ENCODE measurements around the gene CROCC2.

Gene CROCC2

DNA sequence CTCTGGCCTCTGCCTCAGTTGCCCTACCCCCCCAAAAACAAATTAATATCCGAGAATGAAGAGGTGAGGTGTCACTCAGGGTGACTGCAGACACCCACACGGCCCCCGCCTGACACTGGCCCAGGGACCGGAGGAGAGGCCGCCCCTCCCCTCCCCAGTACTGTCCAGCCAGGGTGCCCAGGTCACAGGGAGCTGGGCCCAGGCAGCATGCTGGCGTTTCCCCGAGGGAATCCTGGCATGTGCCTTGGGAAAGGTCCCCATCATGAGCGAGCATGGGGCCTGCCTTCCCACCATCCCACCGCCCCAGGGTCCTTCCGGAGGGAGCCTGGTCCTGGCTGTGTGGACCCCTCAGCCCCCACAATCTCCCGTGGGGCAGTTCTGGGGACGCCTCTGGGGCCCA lies 13.2 kb upstream of the CROCC2 start:
- no peak overlapping the region for H3K27ac ChIP-seq (ENCODE audit: insufficient read depth, low read length, poor library complexity, severe bottlenecking)
- H3K36me3 ChIP-seq (ENCODE audit: control insufficient read depth, insufficient read depth, low read length) = no peaks in the 10 kb centered on the region
- H3K27me3 ChIP-seq (replicated peaks; ENCODE audit: control insufficient read depth, insufficient read depth, low read length, poor library complexity, severe bottlenecking) = no peaks in the 10 kb centered on the region
- H3K9me3 ChIP-seq (ENCODE audit: control insufficient read depth, low read length) = no peaks in the 10 kb centered on the region
- no peak overlapping the region for H3K4me3 ChIP-seq (ENCODE audit: insufficient read depth, low read depth, low read length, poor library complexity, severe bottlenecking)
- no peak for DNase-seq
- no peaks in the 10 kb centered on the region for H3K4me1 ChIP-seq (ENCODE audit: control insufficient read depth, insufficient read depth, low read length, poor library complexity, severe bottlenecking)

DNA sequence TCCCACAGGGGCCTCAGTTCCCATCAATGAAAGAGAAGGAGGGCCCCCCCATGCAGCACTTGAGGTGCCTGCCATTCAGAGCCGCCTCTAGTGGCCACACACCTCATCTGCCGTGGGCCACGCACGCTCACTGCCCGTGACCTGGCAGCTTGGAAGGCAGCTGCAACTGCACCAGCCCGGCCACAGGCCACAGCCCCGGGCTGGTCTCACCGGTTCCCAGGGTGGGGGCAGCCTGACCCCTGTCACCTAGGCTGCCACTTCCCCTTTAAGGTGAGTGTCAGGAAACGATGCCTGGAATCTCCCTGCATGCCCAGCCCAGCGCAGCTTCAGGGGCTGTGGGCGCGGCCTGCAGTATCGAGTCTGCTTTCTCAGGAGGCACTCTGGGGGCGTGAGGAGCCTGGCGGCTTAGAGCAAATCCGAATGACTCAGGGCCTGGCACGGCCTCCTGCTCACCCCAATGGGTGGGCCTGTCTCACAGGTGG lies 12.7 kb upstream of the CROCC2 start:
- H3K4me1 ChIP-seq (ENCODE audit: control insufficient read depth, insufficient read depth, low read length, poor library complexity, severe bottlenecking) = no peaks in the 10 kb centered on the region
- H3K36me3 ChIP-seq (ENCODE audit: control insufficient read depth, insufficient read depth, low read length) = no peaks in the 10 kb centered on the region
- H3K27me3 ChIP-seq (replicated peaks; ENCODE audit: control insufficient read depth, insufficient read depth, low read length, poor library complexity, severe bottlenecking) = no peaks in the 10 kb centered on the region
- DNase-seq = no peak
- no peak overlapping the region for H3K4me3 ChIP-seq (ENCODE audit: insufficient read depth, low read depth, low read length, poor library complexity, severe bottlenecking)
- no peak overlapping the region for H3K27ac ChIP-seq (ENCODE audit: insufficient read depth, low read length, poor library complexity, severe bottlenecking)
- H3K9me3 ChIP-seq (ENCODE audit: control insufficient read depth, low read length) = no peaks in the 10 kb centered on the region

DNA sequence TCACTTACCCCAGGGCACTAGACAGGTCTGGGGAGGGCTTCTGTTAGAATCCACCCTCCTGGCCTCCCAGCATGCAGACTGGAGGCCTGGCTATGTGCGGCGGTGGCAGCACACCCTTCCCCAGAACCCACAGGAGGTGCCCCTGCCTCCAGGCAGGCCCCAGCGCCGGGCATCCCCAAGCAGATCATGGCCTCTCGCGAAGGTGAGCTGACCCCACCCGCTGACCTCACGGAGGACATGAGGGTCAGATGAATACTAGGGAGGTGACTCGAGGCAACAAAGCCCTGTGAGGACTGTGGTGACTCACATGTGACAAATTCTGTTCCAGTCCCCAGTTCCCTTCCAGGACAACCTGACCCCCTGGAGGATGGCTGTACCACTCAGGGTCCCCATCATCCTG lies 12.1 kb upstream of the CROCC2 start:
- Histone ChIP-seq H3K27ac (ENCODE audit: insufficient read depth, low read length, poor library complexity, severe bottlenecking) (no peak overlapping the region), H3K4me3 (ENCODE audit: insufficient read depth, low read depth, low read length, poor library complexity, severe bottlenecking) (no peak overlapping the region), H3K9me3 (ENCODE audit: control insufficient read depth, low read length) (no peaks in the 10 kb centered on the region), H3K36me3 (ENCODE audit: control insufficient read depth, insufficient read depth, low read length) (no peaks in the 10 kb centered on the region), H3K4me1 (ENCODE audit: control insufficient read depth, insufficient read depth, low read length, poor library complexity, severe bottlenecking) (no peaks in the 10 kb centered on the region), H3K27me3 (replicated peaks; ENCODE audit: control insufficient read depth, insufficient read depth, low read length, poor library complexity, severe bottlenecking) (no peaks in the 10 kb centered on the region)
- DNase-seq = no peak

DNA sequence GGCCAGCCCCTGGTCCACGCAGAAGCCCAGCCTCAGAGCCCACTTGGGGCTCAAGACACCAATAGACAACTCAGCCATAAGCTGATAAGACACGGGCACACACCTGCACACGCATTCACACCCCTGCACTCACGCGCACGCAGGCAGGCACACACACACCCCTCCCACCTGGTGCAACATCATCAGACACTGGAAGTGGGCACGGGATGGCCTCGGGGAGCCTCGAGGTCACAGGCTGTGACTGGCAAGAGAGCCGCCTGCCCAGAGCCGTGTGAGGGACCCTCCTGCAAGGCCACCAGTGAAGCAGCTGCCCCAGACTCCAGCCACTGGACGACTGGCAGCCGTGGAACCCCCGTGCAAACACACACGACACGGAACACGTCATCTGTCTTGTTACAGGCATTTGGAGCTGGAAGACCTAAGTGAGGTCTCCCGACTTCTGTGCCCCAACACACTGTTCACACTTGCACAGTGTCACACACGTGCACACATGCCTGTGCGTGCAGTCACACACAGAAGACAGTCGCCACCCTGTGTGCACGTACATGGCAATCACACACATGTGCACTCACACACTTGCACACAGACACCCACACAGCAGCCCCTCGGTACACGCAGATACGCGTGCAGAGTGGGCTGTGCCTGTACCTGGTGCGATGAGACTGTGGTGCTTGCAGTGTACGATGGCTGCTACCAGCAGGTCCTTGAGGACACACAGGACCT lies 11.1 kb upstream of the CROCC2 start:
- no peaks in the 10 kb centered on the region for H3K4me1 ChIP-seq (ENCODE audit: control insufficient read depth, insufficient read depth, low read length, poor library complexity, severe bottlenecking)
- no peaks in the 10 kb centered on the region for H3K36me3 ChIP-seq (ENCODE audit: control insufficient read depth, insufficient read depth, low read length)
- H3K27me3 ChIP-seq (replicated peaks; ENCODE audit: control insufficient read depth, insufficient read depth, low read length, poor library complexity, severe bottlenecking) = no peaks in the 10 kb centered on the region
- no peaks in the 10 kb centered on the region for H3K9me3 ChIP-seq (ENCODE audit: control insufficient read depth, low read length)
- H3K27ac ChIP-seq (ENCODE audit: insufficient read depth, low read length, poor library complexity, severe bottlenecking) = no peak overlapping the region
- no peak overlapping the region for H3K4me3 ChIP-seq (ENCODE audit: insufficient read depth, low read depth, low read length, poor library complexity, severe bottlenecking)
- DNase-seq = no peak

DNA sequence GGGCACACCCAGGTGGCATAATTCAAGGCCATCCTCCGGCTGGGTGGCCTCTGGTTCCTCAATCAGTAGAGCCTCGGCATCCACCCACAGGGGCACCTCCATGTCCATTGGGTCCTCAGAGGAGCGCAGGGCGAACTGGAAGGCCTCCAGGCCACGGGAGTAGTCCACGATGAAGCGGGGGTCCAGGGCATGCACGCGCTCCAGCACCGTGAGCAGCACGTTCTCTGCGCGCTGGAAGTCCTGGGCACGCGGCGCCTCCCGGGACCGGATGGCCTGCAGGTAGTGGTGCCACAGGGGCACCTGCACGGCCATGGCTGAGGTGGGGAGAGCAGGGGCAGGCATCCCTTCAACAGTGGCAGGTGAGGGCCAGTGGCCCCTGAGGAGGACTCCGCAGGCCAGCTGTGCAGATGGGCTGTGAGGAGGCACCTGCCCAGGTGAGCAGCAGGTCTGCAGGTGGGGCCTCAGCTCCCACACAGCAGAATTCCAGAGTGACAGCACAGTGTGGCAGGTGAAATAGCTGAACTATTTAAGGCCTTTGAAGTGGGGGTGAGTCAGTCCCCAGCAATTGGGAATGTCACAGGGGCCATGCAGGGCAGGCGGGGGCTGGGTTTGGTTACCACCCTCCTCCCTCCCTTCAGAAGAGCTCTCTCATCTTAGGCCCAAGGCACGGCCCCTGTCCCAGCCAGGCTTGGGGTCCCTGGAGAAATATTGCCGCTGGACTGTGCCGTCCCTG lies 10.3 kb upstream of the CROCC2 start, which contains the start of gene MAB21L4:
MAB21L4 (minus strand) TSS at position 501 of the 733 bp plus-strand sequence; CDS start at position 342, 159 bp downstream.
- no peaks in the 10 kb centered on the region for H3K4me1 ChIP-seq (ENCODE audit: control insufficient read depth, insufficient read depth, low read length, poor library complexity, severe bottlenecking)
- no peaks in the 10 kb centered on the region for H3K36me3 ChIP-seq (ENCODE audit: control insufficient read depth, insufficient read depth, low read length)
- H3K27ac ChIP-seq (ENCODE audit: insufficient read depth, low read length, poor library complexity, severe bottlenecking) = no peak within 1 kb of the TSS
- no peak within 1 kb of the TSS for H3K4me3 ChIP-seq (ENCODE audit: insufficient read depth, low read depth, low read length, poor library complexity, severe bottlenecking)
- no peaks in the 10 kb centered on the region for H3K9me3 ChIP-seq (ENCODE audit: control insufficient read depth, low read length)
- DNase-seq = no peak
- H3K27me3 ChIP-seq (replicated peaks; ENCODE audit: control insufficient read depth, insufficient read depth, low read length, poor library complexity, severe bottlenecking) = no peaks in the 10 kb centered on the region

DNA sequence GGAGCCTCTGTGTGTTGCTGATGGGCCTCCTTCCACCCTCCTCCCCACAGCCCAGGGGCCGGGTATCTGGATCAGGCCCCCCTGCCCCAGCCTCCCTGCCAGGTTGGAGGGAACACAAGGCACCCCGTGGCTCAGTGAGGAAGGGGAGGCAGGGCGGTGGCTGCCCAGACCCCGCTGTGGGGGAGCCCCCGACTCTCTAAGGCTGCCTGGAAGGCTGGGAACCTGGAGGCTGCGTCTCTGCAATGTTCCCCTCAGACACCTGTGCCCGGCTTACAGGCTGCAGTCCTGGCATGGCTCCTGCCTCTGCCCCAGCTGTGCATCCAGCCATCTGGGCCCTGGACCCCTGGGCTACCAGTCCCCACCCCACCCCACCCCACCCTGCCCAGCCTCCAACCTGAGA lies 9.7 kb upstream of the CROCC2 start:
- no peaks in the 10 kb centered on the region for H3K36me3 ChIP-seq (ENCODE audit: control insufficient read depth, insufficient read depth, low read length)
- no peaks in the 10 kb centered on the region for H3K27me3 ChIP-seq (replicated peaks; ENCODE audit: control insufficient read depth, insufficient read depth, low read length, poor library complexity, severe bottlenecking)
- no peak overlapping the region for H3K27ac ChIP-seq (ENCODE audit: insufficient read depth, low read length, poor library complexity, severe bottlenecking)
- no peaks in the 10 kb centered on the region for H3K4me1 ChIP-seq (ENCODE audit: control insufficient read depth, insufficient read depth, low read length, poor library complexity, severe bottlenecking)
- no peak for DNase-seq
- H3K4me3 ChIP-seq (ENCODE audit: insufficient read depth, low read depth, low read length, poor library complexity, severe bottlenecking) = no peak overlapping the region
- H3K9me3 ChIP-seq (ENCODE audit: control insufficient read depth, low read length) = no peaks in the 10 kb centered on the region

DNA sequence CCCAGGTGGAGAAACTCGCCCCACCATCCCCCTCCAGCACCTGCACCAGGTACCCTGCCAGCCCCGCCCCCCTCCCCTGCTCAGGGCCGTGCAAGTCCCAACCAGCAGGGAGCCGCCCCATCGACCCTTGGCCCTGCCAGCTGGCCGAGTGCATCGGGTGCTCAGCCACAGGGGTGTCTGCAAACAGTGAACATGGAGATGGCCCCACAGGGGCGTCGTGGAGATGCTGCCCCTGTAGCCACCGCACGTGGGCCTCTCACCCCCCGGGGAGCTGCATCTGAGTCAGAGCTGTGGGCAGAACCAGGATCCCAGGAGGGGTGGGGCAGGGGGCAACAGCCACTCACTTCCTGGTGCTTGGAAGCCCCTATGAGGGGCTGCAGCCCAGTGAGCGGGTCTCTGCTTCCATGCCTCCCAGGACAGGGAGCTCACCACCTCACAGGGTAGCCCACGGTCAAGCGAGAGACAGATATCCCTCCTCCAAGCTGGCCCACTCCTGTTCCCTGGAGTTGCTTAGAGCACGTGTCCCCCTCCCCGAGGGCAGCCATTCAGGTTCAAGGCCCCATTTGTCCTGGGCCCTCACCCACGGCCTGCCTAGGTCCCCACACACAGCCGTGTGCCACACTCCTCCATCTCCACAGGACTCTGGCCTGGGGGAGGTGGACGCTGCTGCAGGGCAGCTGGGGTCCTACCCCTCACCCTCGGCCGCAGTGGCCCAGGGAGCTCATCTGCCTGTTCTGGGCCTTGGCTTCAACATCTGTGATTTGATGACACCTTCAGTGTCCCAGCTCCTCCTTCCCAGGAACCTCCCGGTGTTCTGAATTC lies 9.1 kb upstream of the CROCC2 start:
- Histone ChIP-seq H3K4me1 (ENCODE audit: control insufficient read depth, insufficient read depth, low read length, poor library complexity, severe bottlenecking) (no peaks in the 10 kb centered on the region), H3K27ac (ENCODE audit: insufficient read depth, low read length, poor library complexity, severe bottlenecking) (no peak overlapping the region), H3K9me3 (ENCODE audit: control insufficient read depth, low read length) (no peaks in the 10 kb centered on the region), H3K36me3 (ENCODE audit: control insufficient read depth, insufficient read depth, low read length) (no peaks in the 10 kb centered on the region), H3K4me3 (ENCODE audit: insufficient read depth, low read depth, low read length, poor library complexity, severe bottlenecking) (no peak overlapping the region), H3K27me3 (replicated peaks; ENCODE audit: control insufficient read depth, insufficient read depth, low read length, poor library complexity, severe bottlenecking) (no peaks in the 10 kb centered on the region)
- DNase-seq = no peak

DNA sequence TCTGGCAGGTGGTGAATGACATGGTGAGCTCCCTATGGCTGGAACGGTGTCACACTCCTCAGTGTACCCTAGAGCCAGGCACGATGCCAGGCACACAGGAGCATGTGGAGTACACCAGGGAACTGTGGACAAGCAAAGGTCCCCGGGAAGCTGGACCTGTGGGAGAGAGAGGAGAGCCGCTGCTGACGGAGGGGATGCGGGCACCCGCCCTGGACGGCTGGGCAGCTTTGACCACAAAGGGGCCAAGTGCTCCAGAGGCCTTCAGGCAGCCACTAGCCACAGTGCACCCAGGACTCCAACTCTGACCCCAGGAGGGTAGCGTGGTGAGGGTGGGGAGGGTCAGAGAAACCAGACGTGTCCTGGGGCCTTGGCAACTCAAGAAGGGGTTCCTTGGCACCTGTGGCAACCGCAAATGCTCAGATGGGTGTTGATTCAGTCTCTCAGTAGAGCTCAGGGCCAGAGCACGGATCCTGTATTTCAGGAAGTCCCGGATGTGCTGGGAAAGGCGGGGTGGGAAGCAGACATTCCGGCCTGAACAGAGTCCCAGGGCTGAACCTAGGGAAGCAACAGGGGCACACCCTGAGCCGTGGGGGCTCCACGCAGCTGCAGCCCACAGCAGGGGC lies 7.9 kb upstream of the CROCC2 start:
- no peaks in the 10 kb centered on the region for H3K9me3 ChIP-seq (ENCODE audit: control insufficient read depth, low read length)
- no peak for DNase-seq
- no peaks in the 10 kb centered on the region for H3K36me3 ChIP-seq (ENCODE audit: control insufficient read depth, insufficient read depth, low read length)
- no peaks in the 10 kb centered on the region for H3K27me3 ChIP-seq (replicated peaks; ENCODE audit: control insufficient read depth, insufficient read depth, low read length, poor library complexity, severe bottlenecking)
- H3K4me1 ChIP-seq (ENCODE audit: control insufficient read depth, insufficient read depth, low read length, poor library complexity, severe bottlenecking) = no peaks in the 10 kb centered on the region
- no peak overlapping the region for H3K27ac ChIP-seq (ENCODE audit: insufficient read depth, low read length, poor library complexity, severe bottlenecking)
- H3K4me3 ChIP-seq (ENCODE audit: insufficient read depth, low read depth, low read length, poor library complexity, severe bottlenecking) = no peak overlapping the region

DNA sequence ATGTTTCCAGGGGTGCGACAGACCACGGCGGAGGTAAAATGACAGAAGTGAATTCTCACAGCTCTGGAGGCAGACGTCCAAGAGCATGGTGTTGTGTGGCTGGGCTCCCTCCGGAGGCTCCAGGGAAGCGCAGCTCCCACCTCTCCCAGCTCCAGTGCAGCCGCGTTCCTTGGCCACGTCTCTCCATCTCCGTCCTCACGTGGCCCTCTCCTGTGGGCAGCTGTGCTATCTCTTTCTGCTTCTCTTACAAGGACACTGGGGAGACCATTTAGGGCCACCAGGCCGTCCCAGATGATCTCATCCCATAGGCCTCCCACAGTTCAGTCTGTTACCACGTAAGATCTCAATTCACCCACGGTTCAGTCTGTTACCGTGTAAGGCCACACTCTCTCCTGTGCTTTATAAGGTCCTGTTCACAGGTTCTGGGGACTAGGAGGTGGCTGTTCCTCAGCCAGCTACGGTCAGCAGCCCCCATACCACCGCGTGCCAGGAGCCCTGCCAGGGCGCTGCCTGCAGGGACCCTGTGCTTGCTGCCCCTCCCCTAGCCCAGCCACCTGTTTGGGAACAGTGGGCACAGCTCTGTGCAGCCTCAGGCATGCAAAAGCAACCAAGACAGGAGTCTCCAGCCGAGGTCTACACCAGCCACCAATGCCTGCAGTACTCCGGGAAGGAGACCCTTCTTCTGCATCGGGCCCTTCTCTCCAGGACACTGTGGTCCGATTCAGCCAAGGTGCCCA lies 7.2 kb upstream of the CROCC2 start:
- H3K4me1 ChIP-seq (ENCODE audit: control insufficient read depth, insufficient read depth, low read length, poor library complexity, severe bottlenecking) = no peaks in the 10 kb centered on the region
- H3K27me3 ChIP-seq (replicated peaks; ENCODE audit: control insufficient read depth, insufficient read depth, low read length, poor library complexity, severe bottlenecking) = no peaks in the 10 kb centered on the region
- H3K4me3 ChIP-seq (ENCODE audit: insufficient read depth, low read depth, low read length, poor library complexity, severe bottlenecking) = no peak overlapping the region
- no peak for DNase-seq
- H3K9me3 ChIP-seq (ENCODE audit: control insufficient read depth, low read length) = no peaks in the 10 kb centered on the region
- no peak overlapping the region for H3K27ac ChIP-seq (ENCODE audit: insufficient read depth, low read length, poor library complexity, severe bottlenecking)
- no peaks in the 10 kb centered on the region for H3K36me3 ChIP-seq (ENCODE audit: control insufficient read depth, insufficient read depth, low read length)

Measured in effector memory CD4-positive, alpha-beta T cell (primary cell).